ENCODE measurements around the gene KIAA1217. TPM values are rescaled to one million over a fixed set of nuclear protein-coding genes. Genes with fewer than 3 reads are reported as not detected.
A peak's percentile ranks its signal among the peaks of the same experiment; 100 is the strongest.

KIAA1217 gene
- total RNA-seq, 1 experiment from 2014 or later: 23.4 TPM

DNA sequence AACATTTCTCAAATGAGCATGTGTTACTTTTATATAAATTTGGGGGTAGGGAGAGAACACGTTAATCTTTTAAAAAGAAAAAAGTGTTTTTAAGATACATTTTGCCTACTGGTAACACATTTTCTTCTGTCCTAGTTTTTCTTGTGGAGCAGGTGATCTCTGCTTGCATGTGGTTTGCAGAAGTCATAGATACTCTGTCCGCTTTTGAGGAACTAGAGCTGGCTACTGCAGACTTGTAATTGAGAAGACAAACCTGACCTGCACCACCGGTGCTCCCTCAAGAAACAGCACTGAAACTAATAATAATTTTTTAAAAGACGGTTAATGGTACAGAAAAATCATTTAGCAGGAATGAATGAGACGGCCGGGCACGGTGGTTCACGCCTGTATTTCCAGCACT lies 243.1 kb downstream of the KIAA1217 start (continued):
- TF ChIP-seq, protein P1, sequence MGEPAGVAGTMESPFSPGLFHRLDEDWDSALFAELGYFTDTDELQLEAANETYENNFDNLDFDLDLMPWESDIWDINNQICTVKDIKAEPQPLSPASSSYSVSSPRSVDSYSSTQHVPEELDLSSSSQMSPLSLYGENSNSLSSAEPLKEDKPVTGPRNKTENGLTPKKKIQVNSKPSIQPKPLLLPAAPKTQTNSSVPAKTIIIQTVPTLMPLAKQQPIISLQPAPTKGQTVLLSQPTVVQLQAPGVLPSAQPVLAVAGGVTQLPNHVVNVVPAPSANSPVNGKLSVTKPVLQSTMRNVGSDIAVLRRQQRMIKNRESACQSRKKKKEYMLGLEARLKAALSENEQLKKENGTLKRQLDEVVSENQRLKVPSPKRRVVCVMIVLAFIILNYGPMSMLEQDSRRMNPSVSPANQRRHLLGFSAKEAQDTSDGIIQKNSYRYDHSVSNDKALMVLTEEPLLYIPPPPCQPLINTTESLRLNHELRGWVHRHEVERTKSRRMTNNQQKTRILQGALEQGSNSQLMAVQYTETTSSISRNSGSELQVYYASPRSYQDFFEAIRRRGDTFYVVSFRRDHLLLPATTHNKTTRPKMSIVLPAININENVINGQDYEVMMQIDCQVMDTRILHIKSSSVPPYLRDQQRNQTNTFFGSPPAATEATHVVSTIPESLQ (CRISPR knock-in tag; IDR thresholded peaks at IDR 0.05): no peak
- TF ChIP-seq GABPB1 (CRISPR knock-in tag; IDR thresholded peaks at IDR 0.05): no peak
- no peak for TF ChIP-seq ETV6 (CRISPR knock-in tag; IDR thresholded peaks at IDR 0.05)
- no peak for TF ChIP-seq CBFB (CRISPR knock-in tag; IDR thresholded peaks at IDR 0.05; ENCODE audit: low read depth)

DNA sequence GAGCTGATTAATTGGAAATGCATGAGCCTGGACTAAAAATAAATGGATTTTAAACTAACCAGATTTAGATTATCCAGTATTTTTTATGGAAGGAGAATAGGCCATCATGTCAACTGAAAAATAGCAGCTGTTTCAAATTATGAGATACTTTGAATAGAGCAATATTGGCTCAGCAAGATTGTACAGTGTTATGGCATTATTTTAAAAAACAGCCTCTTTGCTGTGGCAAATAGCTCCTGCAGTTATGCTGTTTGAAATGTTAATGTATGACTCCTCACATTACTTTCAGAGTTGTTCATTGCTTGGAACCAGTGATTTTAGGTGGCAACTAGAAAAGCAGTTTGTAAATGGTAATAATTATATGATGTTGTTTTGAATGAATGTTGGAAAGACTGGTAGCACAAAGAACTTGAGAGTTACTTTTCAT lies 244.5 kb downstream of the KIAA1217 start:
- Mint-ChIP-seq H3K36me3 (no peaks in the 10 kb centered on the region), H3K4me1 (peaks cover 56% of the 10 kb centered on the region), H3K4me3 (no peak overlapping the region), H3K27me3 (ENCODE audit: low read depth) (peaks cover 3% of the 10 kb centered on the region; the same call in 1 of the 2 replicates), H3K9me3 (no peaks in the 10 kb centered on the region), H3K27ac (no peak overlapping the region)
- ChIA-PET POLR2A (no interaction called here), CTCF (no interaction called here)
- DNase-seq (ENCODE audit: low spot score): no peak
- no peak for ATAC-seq
- TF ChIP-seq CREM (CRISPR knock-in tag; IDR thresholded peaks at IDR 0.05): no peak
- no peak for TF ChIP-seq SOX15 (CRISPR knock-in tag; IDR thresholded peaks at IDR 0.05)
- no peak for TF ChIP-seq ZNF121 (CRISPR knock-in tag; IDR thresholded peaks at IDR 0.05)
- no peak for TF ChIP-seq HMGA2 (CRISPR knock-in tag; IDR thresholded peaks at IDR 0.05)
- TF ChIP-seq, protein P2, sequence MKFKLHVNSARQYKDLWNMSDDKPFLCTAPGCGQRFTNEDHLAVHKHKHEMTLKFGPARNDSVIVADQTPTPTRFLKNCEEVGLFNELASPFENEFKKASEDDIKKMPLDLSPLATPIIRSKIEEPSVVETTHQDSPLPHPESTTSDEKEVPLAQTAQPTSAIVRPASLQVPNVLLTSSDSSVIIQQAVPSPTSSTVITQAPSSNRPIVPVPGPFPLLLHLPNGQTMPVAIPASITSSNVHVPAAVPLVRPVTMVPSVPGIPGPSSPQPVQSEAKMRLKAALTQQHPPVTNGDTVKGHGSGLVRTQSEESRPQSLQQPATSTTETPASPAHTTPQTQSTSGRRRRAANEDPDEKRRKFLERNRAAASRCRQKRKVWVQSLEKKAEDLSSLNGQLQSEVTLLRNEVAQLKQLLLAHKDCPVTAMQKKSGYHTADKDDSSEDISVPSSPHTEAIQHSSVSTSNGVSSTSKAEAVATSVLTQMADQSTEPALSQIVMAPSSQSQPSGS (CRISPR knock-in tag; IDR thresholded peaks at IDR 0.05; ENCODE audit: borderline replicate concordance, low read depth): no peak
- TF ChIP-seq, protein P3, sequence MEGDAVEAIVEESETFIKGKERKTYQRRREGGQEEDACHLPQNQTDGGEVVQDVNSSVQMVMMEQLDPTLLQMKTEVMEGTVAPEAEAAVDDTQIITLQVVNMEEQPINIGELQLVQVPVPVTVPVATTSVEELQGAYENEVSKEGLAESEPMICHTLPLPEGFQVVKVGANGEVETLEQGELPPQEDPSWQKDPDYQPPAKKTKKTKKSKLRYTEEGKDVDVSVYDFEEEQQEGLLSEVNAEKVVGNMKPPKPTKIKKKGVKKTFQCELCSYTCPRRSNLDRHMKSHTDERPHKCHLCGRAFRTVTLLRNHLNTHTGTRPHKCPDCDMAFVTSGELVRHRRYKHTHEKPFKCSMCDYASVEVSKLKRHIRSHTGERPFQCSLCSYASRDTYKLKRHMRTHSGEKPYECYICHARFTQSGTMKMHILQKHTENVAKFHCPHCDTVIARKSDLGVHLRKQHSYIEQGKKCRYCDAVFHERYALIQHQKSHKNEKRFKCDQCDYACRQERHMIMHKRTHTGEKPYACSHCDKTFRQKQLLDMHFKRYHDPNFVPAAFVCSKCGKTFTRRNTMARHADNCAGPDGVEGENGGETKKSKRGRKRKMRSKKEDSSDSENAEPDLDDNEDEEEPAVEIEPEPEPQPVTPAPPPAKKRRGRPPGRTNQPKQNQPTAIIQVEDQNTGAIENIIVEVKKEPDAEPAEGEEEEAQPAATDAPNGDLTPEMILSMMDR (IDR thresholded peaks at IDR 0.05): no peak
- TF ChIP-seq GTF2I (CRISPR knock-in tag; conservative IDR thresholded peaks at IDR 0.05): no peak
- TF ChIP-seq FOXK1 (CRISPR knock-in tag; IDR thresholded peaks at IDR 0.05): no peak
- TF ChIP-seq, protein P4, sequence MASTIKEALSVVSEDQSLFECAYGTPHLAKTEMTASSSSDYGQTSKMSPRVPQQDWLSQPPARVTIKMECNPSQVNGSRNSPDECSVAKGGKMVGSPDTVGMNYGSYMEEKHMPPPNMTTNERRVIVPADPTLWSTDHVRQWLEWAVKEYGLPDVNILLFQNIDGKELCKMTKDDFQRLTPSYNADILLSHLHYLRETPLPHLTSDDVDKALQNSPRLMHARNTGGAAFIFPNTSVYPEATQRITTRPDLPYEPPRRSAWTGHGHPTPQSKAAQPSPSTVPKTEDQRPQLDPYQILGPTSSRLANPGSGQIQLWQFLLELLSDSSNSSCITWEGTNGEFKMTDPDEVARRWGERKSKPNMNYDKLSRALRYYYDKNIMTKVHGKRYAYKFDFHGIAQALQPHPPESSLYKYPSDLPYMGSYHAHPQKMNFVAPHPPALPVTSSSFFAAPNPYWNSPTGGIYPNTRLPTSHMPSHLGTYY (CRISPR knock-in tag; IDR thresholded peaks at IDR 0.05): no peak
- no peak for TF ChIP-seq MYBL2 (CRISPR knock-in tag; IDR thresholded peaks at IDR 0.05)
- no peak for TF ChIP-seq MXD4 (CRISPR knock-in tag; IDR thresholded peaks at IDR 0.05; ENCODE audit: borderline replicate concordance)
- TF ChIP-seq, protein P5, sequence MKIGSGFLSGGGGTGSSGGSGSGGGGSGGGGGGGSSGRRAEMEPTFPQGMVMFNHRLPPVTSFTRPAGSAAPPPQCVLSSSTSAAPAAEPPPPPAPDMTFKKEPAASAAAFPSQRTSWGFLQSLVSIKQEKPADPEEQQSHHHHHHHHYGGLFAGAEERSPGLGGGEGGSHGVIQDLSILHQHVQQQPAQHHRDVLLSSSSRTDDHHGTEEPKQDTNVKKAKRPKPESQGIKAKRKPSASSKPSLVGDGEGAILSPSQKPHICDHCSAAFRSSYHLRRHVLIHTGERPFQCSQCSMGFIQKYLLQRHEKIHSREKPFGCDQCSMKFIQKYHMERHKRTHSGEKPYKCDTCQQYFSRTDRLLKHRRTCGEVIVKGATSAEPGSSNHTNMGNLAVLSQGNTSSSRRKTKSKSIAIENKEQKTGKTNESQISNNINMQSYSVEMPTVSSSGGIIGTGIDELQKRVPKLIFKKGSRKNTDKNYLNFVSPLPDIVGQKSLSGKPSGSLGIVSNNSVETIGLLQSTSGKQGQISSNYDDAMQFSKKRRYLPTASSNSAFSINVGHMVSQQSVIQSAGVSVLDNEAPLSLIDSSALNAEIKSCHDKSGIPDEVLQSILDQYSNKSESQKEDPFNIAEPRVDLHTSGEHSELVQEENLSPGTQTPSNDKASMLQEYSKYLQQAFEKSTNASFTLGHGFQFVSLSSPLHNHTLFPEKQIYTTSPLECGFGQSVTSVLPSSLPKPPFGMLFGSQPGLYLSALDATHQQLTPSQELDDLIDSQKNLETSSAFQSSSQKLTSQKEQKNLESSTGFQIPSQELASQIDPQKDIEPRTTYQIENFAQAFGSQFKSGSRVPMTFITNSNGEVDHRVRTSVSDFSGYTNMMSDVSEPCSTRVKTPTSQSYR (CRISPR knock-in tag; IDR thresholded peaks at IDR 0.05): no peak

DNA sequence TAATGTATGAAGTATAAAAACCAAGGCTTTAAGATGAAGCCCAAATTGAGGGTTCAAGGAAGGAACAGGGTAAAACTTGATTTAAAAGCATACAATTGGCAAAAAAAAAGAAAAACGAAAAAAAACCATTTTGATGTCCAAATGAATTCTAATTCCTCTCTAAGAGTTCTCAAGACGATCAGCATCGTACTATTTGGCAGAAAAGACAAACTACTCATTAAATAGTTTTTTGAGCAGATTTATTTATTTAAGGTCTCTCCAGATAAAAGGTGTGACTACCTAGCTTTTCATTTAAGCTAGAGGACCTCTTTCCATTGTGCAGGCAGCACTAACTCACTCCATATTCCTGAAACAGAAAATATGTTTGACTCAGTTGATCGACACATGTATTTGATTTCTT lies 245.0 kb downstream of the KIAA1217 start:
- no peak for ATAC-seq
- no peaks in the 10 kb centered on the region for H3K9me3 Mint-ChIP-seq
- DNase-seq (ENCODE audit: low spot score): no peak
- ChIA-PET POLR2A (no interaction called here), CTCF (no interaction called here)
- H3K27ac Mint-ChIP-seq: peak overlapping the region; percentile 34; the same call in 1 of the 2 replicates
- H3K4me1 Mint-ChIP-seq: peaks cover 56% of the 10 kb centered on the region
- H3K36me3 Mint-ChIP-seq: no peaks in the 10 kb centered on the region
- H3K4me3 Mint-ChIP-seq: no peak overlapping the region
- peaks cover 3% of the 10 kb centered on the region; the same call in 1 of the 2 replicates for H3K27me3 Mint-ChIP-seq (ENCODE audit: low read depth)
- TF ChIP-seq, protein P6, sequence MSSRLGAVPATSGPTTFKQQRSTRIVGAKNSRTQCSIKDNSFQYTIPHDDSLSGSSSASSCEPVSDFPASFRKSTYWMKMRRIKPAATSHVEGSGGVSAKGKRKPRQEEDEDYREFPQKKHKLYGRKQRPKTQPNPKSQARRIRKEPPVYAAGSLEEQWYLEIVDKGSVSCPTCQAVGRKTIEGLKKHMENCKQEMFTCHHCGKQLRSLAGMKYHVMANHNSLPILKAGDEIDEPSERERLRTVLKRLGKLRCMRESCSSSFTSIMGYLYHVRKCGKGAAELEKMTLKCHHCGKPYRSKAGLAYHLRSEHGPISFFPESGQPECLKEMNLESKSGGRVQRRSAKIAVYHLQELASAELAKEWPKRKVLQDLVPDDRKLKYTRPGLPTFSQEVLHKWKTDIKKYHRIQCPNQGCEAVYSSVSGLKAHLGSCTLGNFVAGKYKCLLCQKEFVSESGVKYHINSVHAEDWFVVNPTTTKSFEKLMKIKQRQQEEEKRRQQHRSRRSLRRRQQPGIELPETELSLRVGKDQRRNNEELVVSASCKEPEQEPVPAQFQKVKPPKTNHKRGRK (CRISPR knock-in tag; IDR thresholded peaks at IDR 0.05; ENCODE audit: borderline replicate concordance): no peak
- TF ChIP-seq JAZF1 (CRISPR knock-in tag; IDR thresholded peaks at IDR 0.05): no peak
- no peak for TF ChIP-seq ZNF138 (CRISPR knock-in tag; conservative IDR thresholded peaks at IDR 0.05)
- TF ChIP-seq, protein P7, sequence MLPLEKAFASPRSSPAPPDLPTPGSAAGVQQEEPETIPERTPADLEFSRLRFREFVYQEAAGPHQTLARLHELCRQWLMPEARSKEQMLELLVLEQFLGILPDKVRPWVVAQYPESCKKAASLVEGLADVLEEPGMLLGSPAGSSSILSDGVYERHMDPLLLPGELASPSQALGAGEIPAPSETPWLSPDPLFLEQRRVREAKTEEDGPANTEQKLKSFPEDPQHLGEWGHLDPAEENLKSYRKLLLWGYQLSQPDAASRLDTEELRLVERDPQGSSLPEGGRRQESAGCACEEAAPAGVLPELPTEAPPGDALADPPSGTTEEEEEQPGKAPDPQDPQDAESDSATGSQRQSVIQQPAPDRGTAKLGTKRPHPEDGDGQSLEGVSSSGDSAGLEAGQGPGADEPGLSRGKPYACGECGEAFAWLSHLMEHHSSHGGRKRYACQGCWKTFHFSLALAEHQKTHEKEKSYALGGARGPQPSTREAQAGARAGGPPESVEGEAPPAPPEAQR (CRISPR knock-in tag; IDR thresholded peaks at IDR 0.05): no peak
- TF ChIP-seq ZNF423 (CRISPR knock-in tag; IDR thresholded peaks at IDR 0.05): no peak
- TF ChIP-seq IRF2 (CRISPR knock-in tag; IDR thresholded peaks at IDR 0.05; ENCODE audit: borderline replicate concordance, low read depth): no peak
